Neuronal stem cell (in vitro differentiated cells): ENCODE measurements around the gene GGCX. TPM values are rescaled to one million over a fixed set of nuclear protein-coding genes. Genes with fewer than 3 reads are reported as not detected.

Source experiments
- DNase-seq: peaks from one replicate; pipeline ENCODE4 v3.0.0-alpha.2; 2013; ENCODE audit warnings: low spot score
- H2AFZ ChIP-seq: one replicate; pipeline ENCODE4 v1.6.1; 2013; ENCODE audit warnings: mild to moderate bottlenecking, low read length, inconsistent platforms
- H2AK5ac ChIP-seq: 2 replicates; pipeline ENCODE4 v1.6.1; 2013; ENCODE audit warnings: low read depth, mild to moderate bottlenecking, inconsistent platforms, low read length, moderate library complexity, mixed read lengths
- H2BK120ac ChIP-seq: 2 replicates; pipeline ENCODE4 v1.6.1; 2013; ENCODE audit warnings: low read depth, mild to moderate bottlenecking, inconsistent platforms, low read length, moderate library complexity, mixed read lengths
- H2BK12ac ChIP-seq: one replicate; pipeline ENCODE4 v1.6.1; 2013; ENCODE audit warnings: low read length, inconsistent platforms
- H2BK15ac ChIP-seq: 2 replicates; pipeline ENCODE4 v1.6.1; 2013; ENCODE audit warnings: mild to moderate bottlenecking, low read length, inconsistent platforms, mixed read lengths
- H2BK5ac ChIP-seq: one replicate; pipeline ENCODE4 v1.6.1; 2013; ENCODE audit warnings: inconsistent platforms, mild to moderate bottlenecking, low read length, moderate library complexity
- H3K14ac ChIP-seq: one replicate; pipeline ENCODE4 v1.6.1; 2013; ENCODE audit warnings: low read length, inconsistent platforms
- H3K18ac ChIP-seq: 2 replicates; pipeline ENCODE4 v1.6.1; 2013; ENCODE audit warnings: low read length, inconsistent platforms
- H3K23ac ChIP-seq: 2 replicates; pipeline ENCODE4 v1.6.1; 2013; ENCODE audit warnings: low read depth, mild to moderate bottlenecking, mixed read lengths, low read length, inconsistent platforms; ENCODE audit not compliant: poor library complexity
- H3K27ac ChIP-seq: replicated peaks from 3 replicates; pipeline ENCODE4 v1.5.1; 2013; ENCODE audit warnings: low read length, inconsistent platforms
- H3K27me3 ChIP-seq, 3 experiments: 2 replicates each; pipeline ENCODE4 v1.6.1; 2013; ENCODE audit warnings: low read length in 3 of 3, mild to moderate bottlenecking in 2 of 3, inconsistent platforms in 1 of 3, low read depth in 1 of 3, mixed read lengths in 1 of 3, moderate library complexity in 1 of 3; ENCODE audit not compliant: control insufficient read depth in 3 of 3, insufficient read depth in 3 of 3
- H3K36me3 ChIP-seq, 2 donors: replicated peaks in 1 of 2; 2 replicates each; pipeline ENCODE4 v1.6.1; 2013; ENCODE audit warnings: low read length in 2 of 2; ENCODE audit not compliant: control insufficient read depth in 2 of 2, insufficient read depth in 2 of 2
- H3K4ac ChIP-seq: 2 replicates; pipeline ENCODE4 v1.6.1; 2013; ENCODE audit warnings: inconsistent platforms, mild to moderate bottlenecking, low read length, moderate library complexity
- H3K4me1 ChIP-seq, 2 donors: 1 replicate in 1 of 2; 2 replicates in 1 of 2; pipeline ENCODE4 v1.6.1; 2013; ENCODE audit warnings: low read length in 2 of 2, low read depth in 1 of 2; ENCODE audit not compliant: control insufficient read depth in 2 of 2, insufficient read depth in 1 of 2
- H3K4me2 ChIP-seq: one replicate; pipeline ENCODE4 v1.6.1; 2013; ENCODE audit warnings: mild to moderate bottlenecking, low read length, inconsistent platforms; ENCODE audit not compliant: insufficient read depth, poor library complexity, severe bottlenecking
- H3K4me3 ChIP-seq, 2 donors: 2 replicates each; pipeline ENCODE4 v1.5.1; 2013; ENCODE audit warnings: low read length in 2 of 2, mild to moderate bottlenecking in 2 of 2, inconsistent platforms in 1 of 2, moderate library complexity in 1 of 2
- H3K79me1 ChIP-seq: one replicate; pipeline ENCODE4 v1.6.1; 2013; ENCODE audit warnings: low read depth, mild to moderate bottlenecking, inconsistent platforms, low read length, moderate library complexity
- H3K9ac ChIP-seq: one replicate; pipeline ENCODE4 v1.6.1; 2013; ENCODE audit warnings: mild to moderate bottlenecking, low read depth, low read length, inconsistent platforms; ENCODE audit not compliant: poor library complexity
- H3K9me3 ChIP-seq, 2 donors: replicated peaks in 1 of 2; 2 replicates each; pipeline versions ENCODE3 to v1.6.1; 2013; ENCODE audit warnings: low read length in 2 of 2, mild to moderate bottlenecking in 2 of 2, inconsistent platforms in 1 of 2, low read depth in 1 of 2, mixed read lengths in 1 of 2, moderate library complexity in 1 of 2; ENCODE audit not compliant: control insufficient read depth in 2 of 2, insufficient read depth in 1 of 2
- H4K8ac ChIP-seq: one replicate; pipeline ENCODE4 v1.6.1; 2013; ENCODE audit warnings: low read depth, mild to moderate bottlenecking, inconsistent platforms, low read length, moderate library complexity
- H4K91ac ChIP-seq: one replicate; pipeline ENCODE4 v1.6.1; 2013; ENCODE audit warnings: low read length, low read depth, mild to moderate bottlenecking, inconsistent platforms; ENCODE audit not compliant: poor library complexity
- WGBS, 2 donors: extraction: QIAGEN DNeasy Blood & Tissue Kit; methylation state at CpG; one replicate each; pipeline ENCODE4 v1.1.7; 2013; ENCODE audit warnings: missing lambda C conversion rate in 2 of 2, mixed read lengths in 1 of 2; ENCODE audit not compliant: insufficient read length in 2 of 2, insufficient replicate concordance in 1 of 2; ENCODE audit errors: extremely low coverage in 2 of 2; 5-methylcytosine and 5-hydroxymethylcytosine counted together
- small RNA-seq: library from polyadenylated mRNA; stranded (forward); fragments of <200 nt; extraction: miRNeasy Mini kit (QIAGEN cat#:217004); gene quantifications from one replicate; pipeline ENCODE3, GENCODE V24; 2013; ENCODE audit not compliant: insufficient read depth

GGCX gene

GRCh38 chr2:85496436-85496835 lies 64.9 kb downstream of the GGCX start:
- no peak for DNase-seq
- Histone ChIP-seq H3K4me3 (no peak overlapping the region), H3K4me1 (no peaks in the 10 kb centered on the region), H3K9me3 (no peaks in the 10 kb centered on the region), H3K79me1 (peaks cover 2% of the 10 kb centered on the region), H3K27ac (no peak overlapping the region), H2BK12ac (no peak overlapping the region), H3K23ac (no peak overlapping the region), H3K4me2 (no peak overlapping the region), H2AFZ (no peak overlapping the region), H3K18ac (no peak overlapping the region), H3K14ac (no peak overlapping the region), H3K4ac (no peak overlapping the region), H2BK15ac (no peak overlapping the region), H4K91ac (no peak overlapping the region), H3K9ac (no peak overlapping the region), H2BK5ac (no peak overlapping the region), H3K36me3 (no peaks in the 10 kb centered on the region), H2AK5ac (no peak overlapping the region), H2BK120ac (no peak overlapping the region), H3K27me3 (peaks cover 0 to 8% (median 0%) of the 10 kb centered on the region in 3 experiments), H4K8ac (no peak overlapping the region)
- no CpG with 5 or more reads among the region's 1 CpG for WGBS, 2 donors

Small RNAs within 50 kb of the gene (small RNA-seq; reads per million reads assigned to genes)
- gene RN7SL126P, result not detected
